Measurements from ENCODE around the gene MARCHF9. TPM values are rescaled to one million over a fixed set of nuclear protein-coding genes. Genes with fewer than 3 reads are reported as not detected.
"Not testable (repeated sequence)": the region's sequence is repeated elsewhere in the genome, so short reads cannot be mapped to it uniquely, and the experiment has no call there.

MARCHF9 gene
- polyA plus RNA-seq (2012; ENCODE audit: insufficient read depth, insufficient read length, low read depth) = 36.9 TPM

- H3K36me3 ChIP-seq = peaks cover 16% of the 10 kb centered on the region
- peaks cover 4% of the 10 kb centered on the region; the same call in 1 of the 2 replicates for H3K4me1 ChIP-seq
- peak; percentile 58 for DNase-seq
- TF ChIP-seq CTCF (IDR thresholded peaks at IDR 0.05; ENCODE audit: low read depth, low read length) = no peak
- peaks cover 11% of the 10 kb centered on the region for H3K27me3 ChIP-seq
- peak within 1 kb of the TSS; percentile 63 for H3K4me3 ChIP-seq (ENCODE audit: low read depth, low read length)
- no peaks in the 10 kb centered on the region for H3K9me3 ChIP-seq
These were observed at the start of gene MARCHF9 for GRCh38 chr12:57754411-57755193. MARCHF9 (plus strand) TSS chr12:57755103; CDS start chr12:57755529, 426 bp downstream.

DNA sequence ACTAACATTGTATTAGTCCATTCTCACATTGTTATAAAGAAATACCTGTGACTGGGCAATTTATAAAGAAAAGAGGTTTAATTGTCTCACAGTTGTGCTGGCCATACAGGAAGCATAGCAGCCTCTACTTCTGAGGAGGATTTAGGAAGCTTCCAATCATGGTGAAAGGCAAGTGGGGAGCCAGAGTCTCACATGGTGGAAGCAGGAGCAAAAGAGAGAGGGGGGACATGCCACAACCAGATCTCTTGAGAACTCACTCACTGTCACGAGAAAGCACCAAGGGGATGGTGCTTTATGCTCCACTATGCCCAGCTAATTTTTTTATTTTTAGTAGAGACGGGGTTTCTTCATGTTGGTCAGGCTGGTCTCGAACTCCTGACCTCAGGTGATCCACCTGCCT lies 47.7 kb upstream of the MARCHF9 start:
- DNase-seq = no peak
- Histone ChIP-seq H3K4me3 (ENCODE audit: low read depth, low read length) (no peak overlapping the region), H3K27me3 (no peaks in the 10 kb centered on the region), H3K36me3 (no peaks in the 10 kb centered on the region; the same call in 1 of the 2 replicates), H3K4me1 (no peaks in the 10 kb centered on the region), H3K9me3 (no peaks in the 10 kb centered on the region)
- no peak for TF ChIP-seq CTCF (IDR thresholded peaks at IDR 0.05; ENCODE audit: low read depth, low read length)

GRCh38 chr12:57708296-57708695 lies 46.6 kb upstream of the MARCHF9 start:
- Histone ChIP-seq H3K36me3 (no peaks in the 10 kb centered on the region; the same call in 1 of the 2 replicates), H3K4me1 (no peaks in the 10 kb centered on the region), H3K4me3 (ENCODE audit: low read depth, low read length) (no peak overlapping the region), H3K9me3 (no peaks in the 10 kb centered on the region), H3K27me3 (no peaks in the 10 kb centered on the region)
- no peak for DNase-seq
- no peak for TF ChIP-seq CTCF (IDR thresholded peaks at IDR 0.05; ENCODE audit: low read depth, low read length)

GRCh38 chr12:57712701-57713100 lies 42.2 kb upstream of the MARCHF9 start:
- Histone ChIP-seq H3K4me3 (ENCODE audit: low read depth, low read length) (no peak overlapping the region), H3K4me1 (no peaks in the 10 kb centered on the region), H3K9me3 (no peaks in the 10 kb centered on the region), H3K27me3 (no peaks in the 10 kb centered on the region), H3K36me3 (peaks cover 12% of the 10 kb centered on the region)
- no peak for DNase-seq
- no peak for TF ChIP-seq CTCF (IDR thresholded peaks at IDR 0.05; ENCODE audit: low read depth, low read length)

- Histone ChIP-seq H3K9me3 (no peaks in the 10 kb centered on the region), H3K4me1 (no peaks in the 10 kb centered on the region), H3K27me3 (no peaks in the 10 kb centered on the region), H3K4me3 (ENCODE audit: low read depth, low read length) (no peak overlapping the region), H3K36me3 (peaks cover 16% of the 10 kb centered on the region)
- TF ChIP-seq CTCF (IDR thresholded peaks at IDR 0.05; ENCODE audit: low read depth, low read length) = no peak
- no peak for DNase-seq
These were observed 41.7 kb upstream of the MARCHF9 start for GRCh38 chr12:57713209-57713608.

DNA sequence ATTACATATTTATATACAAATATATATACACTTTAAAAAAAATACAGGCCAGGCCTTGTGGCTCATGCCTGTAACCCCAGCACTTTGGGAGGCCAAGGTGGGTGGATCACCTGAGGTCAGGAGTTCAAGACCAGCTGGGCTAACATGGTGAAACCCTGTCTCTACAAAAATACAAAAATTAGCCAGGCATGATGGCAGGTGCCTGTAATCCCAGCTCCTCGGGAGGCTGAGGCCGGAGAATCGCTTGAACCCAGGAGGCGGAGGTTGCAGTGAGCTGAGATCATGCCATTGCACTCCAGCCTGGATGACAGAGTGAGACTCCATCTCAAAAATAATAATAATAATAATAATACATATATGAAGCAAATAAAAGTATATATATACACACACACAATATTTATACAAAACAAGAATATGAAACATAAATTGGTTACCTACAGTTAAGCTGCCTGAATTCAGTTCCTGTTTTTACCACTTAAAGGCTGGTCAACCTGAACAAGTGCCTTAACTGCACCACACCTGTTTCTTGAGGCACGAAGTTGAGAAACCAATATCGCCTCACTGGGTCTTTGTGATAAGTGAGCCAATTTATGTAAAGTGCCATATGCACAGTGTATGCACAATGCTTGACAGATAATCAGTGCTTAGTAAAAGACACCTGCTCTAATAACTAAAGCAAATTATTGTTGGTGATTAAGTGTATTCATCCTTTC lies 39.7 kb upstream of the MARCHF9 start:
- not testable (repeated sequence) for H3K4me3 ChIP-seq (ENCODE audit: low read depth, low read length); DNase-seq; H3K4me1 ChIP-seq; H3K9me3 ChIP-seq; H3K27me3 ChIP-seq
- H3K36me3 ChIP-seq = peaks cover 23% of the 10 kb centered on the region

Measured in BE2C (cell line).